Type B pancreatic cell (in vitro differentiated cells): ENCODE data around the gene KIAA0232. TPM values are rescaled to one million over a fixed set of nuclear protein-coding genes. Genes with fewer than 3 reads are reported as not detected.
A peak's percentile ranks its signal among the peaks of the same experiment; 100 is the strongest.

Experiments
- DNase-seq: peaks from one replicate; pipeline ENCODE4 v3.0.0; 2021; ENCODE audit warnings: mixed read lengths; ENCODE audit not compliant: unreplicated experiment; ENCODE audit errors: extremely low spot score
- H3K27ac Mint-ChIP-seq: 2 replicates; pipeline ENCODE4 v1.8.0; 2021; ENCODE audit warnings: mild to moderate bottlenecking, mixed read lengths
- H3K27me3 Mint-ChIP-seq: 2 replicates; pipeline ENCODE4 v1.8.0; 2021; ENCODE audit warnings: mixed read lengths
- H3K36me3 Mint-ChIP-seq: 2 replicates; pipeline ENCODE4 v1.8.0; 2021; ENCODE audit warnings: mixed read lengths
- H3K4me1 Mint-ChIP-seq: one replicate; pipeline ENCODE4 v1.8.0; 2021; ENCODE audit warnings: mixed read lengths; ENCODE audit not compliant: unreplicated experiment
- H3K4me3 Mint-ChIP-seq: 2 replicates; pipeline ENCODE4 v1.8.0; 2021; ENCODE audit warnings: mild to moderate bottlenecking, mixed read lengths
- H3K9me3 Mint-ChIP-seq: 2 replicates; pipeline ENCODE4 v1.8.0; 2021; ENCODE audit warnings: mixed read lengths
- CTCF ChIP-seq: fragments of 200-600 bp; sonication (generic); conservative IDR thresholded peaks from 2 replicates; pipeline ENCODE4 v1.5.0; 2021; ENCODE audit warnings: antibody characterized with exemption, mild to moderate bottlenecking
- total RNA-seq: library from RNA; stranded (reverse); gene quantifications from 2 replicates; pipeline ENCODE4 v1.2.1, GENCODE V29; 2021; ENCODE audit warnings: low replicate concordance

The KIAA0232 gene
- total RNA-seq, 1 donor from 2014 or later: 35.9 TPM

DNA sequence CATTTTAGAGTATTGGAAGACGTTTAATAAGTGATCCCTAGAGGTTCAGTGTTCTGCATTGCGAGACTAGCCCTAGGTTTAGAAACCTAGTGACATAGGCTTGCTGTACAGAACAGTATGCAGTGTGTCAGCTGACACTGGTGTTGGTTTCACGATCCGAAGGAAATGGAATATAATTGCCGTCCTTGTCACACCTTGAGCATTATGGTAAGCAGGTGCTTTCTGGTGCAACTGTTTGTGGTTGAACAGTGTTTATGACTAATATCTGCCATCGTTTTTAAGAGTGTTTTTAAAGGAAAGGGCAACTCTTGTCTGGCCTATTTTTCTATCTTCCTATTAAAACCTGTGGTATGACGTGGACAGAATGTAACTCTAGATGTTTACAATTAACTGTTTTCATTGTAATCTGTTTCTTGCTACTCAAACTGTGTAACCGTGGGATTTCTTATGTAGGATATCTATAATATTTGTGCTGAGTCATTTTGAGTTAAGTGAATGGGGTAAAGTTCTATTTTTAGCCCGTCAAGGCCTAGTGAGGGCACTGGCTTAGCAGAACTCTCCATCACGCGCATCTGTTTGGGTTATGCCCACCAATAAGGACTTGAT is 73.3 kb downstream of the KIAA0232 start:
- Mint-ChIP-seq H3K4me1 (peaks cover 5% of the 10 kb centered on the region), H3K4me3 (no peak overlapping the region), H3K9me3 (no peaks in the 10 kb centered on the region)

GRCh38 chr4:6856391-6856790 is 73.9 kb downstream of the KIAA0232 start:
- H3K9me3 Mint-ChIP-seq: no peaks in the 10 kb centered on the region
- no peak for TF ChIP-seq CTCF
- DNase-seq: no peak
- H3K27me3 Mint-ChIP-seq: no peaks in the 10 kb centered on the region
- H3K27ac Mint-ChIP-seq: peak overlapping the region; percentile 25
- peaks cover 5% of the 10 kb centered on the region for H3K4me1 Mint-ChIP-seq
- peaks cover 37% of the 10 kb centered on the region for H3K36me3 Mint-ChIP-seq
- no peak overlapping the region for H3K4me3 Mint-ChIP-seq

More for the DNA sequence above, 73.3 kb downstream of the KIAA0232 start:
- peaks cover 37% of the 10 kb centered on the region for H3K36me3 Mint-ChIP-seq
- no peaks in the 10 kb centered on the region for H3K27me3 Mint-ChIP-seq
- no peak for DNase-seq
- TF ChIP-seq CTCF: no peak
- H3K27ac Mint-ChIP-seq: peak overlapping the region; percentile 25

GRCh38 chr4:6857009-6857882 is 74.7 kb downstream of the KIAA0232 start:
- no peak overlapping the region for H3K4me3 Mint-ChIP-seq
- no peaks in the 10 kb centered on the region for H3K9me3 Mint-ChIP-seq

DNA sequence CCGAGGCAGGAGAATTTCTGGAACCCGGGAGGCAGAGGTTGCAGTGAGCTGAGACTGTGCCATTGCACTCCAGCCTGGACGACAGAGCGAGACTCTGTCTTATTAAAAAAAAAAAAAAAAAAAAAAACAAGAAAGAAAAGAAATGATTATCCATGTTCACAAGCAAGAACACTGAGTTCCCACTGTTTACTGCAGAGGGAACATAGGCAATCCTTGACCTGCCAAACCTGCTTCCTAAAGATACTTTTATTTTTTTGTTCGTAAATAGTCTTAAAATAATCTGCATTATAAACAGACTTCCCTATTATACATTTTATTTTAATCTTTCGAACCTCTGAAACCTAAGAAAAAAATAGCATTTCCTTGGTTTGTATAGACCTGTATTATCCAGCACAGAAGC is 76.5 kb downstream of the KIAA0232 start:
- H3K27me3 Mint-ChIP-seq: no peaks in the 10 kb centered on the region
- peaks cover 38% of the 10 kb centered on the region for H3K36me3 Mint-ChIP-seq
- no peaks in the 10 kb centered on the region for H3K9me3 Mint-ChIP-seq
- no peak for TF ChIP-seq CTCF
- no peak for DNase-seq
- no peak overlapping the region for H3K4me3 Mint-ChIP-seq
- peaks cover 5% of the 10 kb centered on the region for H3K4me1 Mint-ChIP-seq
- H3K27ac Mint-ChIP-seq: no peak overlapping the region

More at GRCh38 chr4:6857009-6857882, 74.7 kb downstream of the KIAA0232 start:
- TF ChIP-seq CTCF: no peak
- Mint-ChIP-seq H3K27ac (no peak overlapping the region), H3K36me3 (peaks cover 38% of the 10 kb centered on the region), H3K27me3 (no peaks in the 10 kb centered on the region), H3K4me1 (peaks cover 5% of the 10 kb centered on the region)
- no peak for DNase-seq

DNA sequence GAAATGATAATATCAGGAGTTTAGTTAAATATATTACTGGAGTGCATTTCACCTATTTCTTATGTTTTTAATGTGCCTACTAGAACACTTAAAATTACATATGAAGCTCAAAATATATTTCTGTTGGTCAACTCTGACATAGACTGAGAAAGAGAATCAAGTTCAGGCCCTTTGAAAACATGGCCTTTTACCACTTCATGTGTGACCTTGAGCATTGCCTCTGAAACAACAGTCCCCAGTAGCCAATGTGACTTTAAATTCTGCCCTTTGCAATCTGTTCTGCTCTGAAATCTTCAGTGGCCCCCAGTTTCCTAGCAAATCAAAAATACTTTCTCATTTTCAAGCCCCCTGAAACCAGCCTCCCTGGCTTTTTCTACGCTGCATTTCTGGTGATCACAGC is 77.0 kb downstream of the KIAA0232 start:
- Mint-ChIP-seq H3K27me3 (no peaks in the 10 kb centered on the region), H3K27ac (no peak overlapping the region)
- DNase-seq: no peak

More for the DNA sequence above, 77.0 kb downstream of the KIAA0232 start:
- no peak overlapping the region for H3K4me3 Mint-ChIP-seq
- peaks cover 40% of the 10 kb centered on the region for H3K36me3 Mint-ChIP-seq
- peaks cover 5% of the 10 kb centered on the region for H3K4me1 Mint-ChIP-seq
- no peak for TF ChIP-seq CTCF
- no peaks in the 10 kb centered on the region for H3K9me3 Mint-ChIP-seq
